ENCODE data around the gene NSD2.
"Not testable (repeated sequence)": the region's sequence is repeated elsewhere in the genome, so short reads cannot be mapped to it uniquely, and the experiment has no call there.

NSD2 gene

DNA sequence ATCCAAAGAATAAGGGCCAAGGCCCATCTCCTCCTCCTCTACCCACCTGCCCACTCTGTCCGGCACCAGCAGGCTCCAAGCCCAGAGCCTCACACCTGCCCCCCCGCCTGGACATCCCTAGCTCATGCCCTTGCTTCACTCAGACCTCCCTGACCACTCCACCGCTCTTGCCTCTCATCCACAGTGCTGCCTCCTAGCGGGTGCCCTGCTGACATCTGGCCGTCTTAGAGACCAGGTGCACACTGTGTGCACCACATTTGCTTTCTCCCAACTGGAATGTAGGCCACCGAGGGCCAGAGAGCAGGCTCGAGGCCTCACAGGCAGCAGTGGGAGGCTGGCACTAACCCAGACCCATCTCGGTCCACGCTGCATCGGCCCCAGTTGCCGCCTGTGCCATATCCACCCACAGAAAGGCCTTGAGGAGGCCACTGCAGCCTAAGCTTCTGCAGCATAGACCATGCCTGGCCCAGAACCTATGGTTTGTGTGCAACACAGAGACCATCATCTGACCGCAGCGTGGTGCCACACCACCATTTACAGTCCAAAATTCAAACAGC is 28.8 kb upstream of the NSD2 start:
- DNase-seq = no peak

DNA sequence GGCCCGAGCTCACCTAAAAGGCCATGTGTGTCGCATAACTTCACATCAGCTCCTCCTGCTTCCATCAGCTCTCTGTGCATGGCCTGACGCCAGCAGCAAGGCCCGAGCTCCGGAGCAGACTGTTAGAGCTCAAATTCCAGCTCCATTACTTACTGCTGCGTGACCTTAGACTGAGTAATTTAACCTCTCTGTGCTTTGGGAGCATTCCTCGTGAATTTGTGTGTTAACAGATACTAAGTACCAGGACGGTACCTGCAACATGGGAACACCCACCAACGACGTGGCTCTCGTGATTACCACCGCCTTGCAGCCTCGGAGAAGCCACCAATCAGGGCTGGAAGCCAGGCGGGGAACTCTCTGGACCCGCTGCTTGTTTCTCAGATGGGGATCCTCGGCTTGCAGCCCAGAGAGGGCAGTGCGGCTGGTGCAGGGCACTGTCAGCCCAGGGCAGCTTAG is 28.2 kb upstream of the NSD2 start:
- no peak for DNase-seq

DNA sequence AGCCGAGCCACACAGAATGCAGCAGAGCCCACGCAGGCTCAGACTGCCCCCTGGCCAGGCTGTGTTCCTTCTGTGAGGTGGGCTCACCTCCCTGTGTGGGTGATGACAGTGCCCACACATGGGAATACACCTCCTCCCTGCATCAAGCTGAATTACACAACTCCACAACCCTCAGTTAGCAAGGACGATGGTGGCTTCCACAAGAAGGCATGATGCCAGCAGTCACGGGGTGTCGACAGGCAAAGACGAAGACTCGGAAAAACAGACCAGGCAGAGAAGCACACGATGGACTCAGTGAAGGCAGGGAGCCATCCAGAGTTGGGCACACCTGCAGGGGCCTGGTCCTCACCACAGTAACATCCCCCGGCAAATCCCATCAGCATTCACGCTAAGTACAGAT is 27.3 kb upstream of the NSD2 start:
- DNase-seq = no peak

DNA sequence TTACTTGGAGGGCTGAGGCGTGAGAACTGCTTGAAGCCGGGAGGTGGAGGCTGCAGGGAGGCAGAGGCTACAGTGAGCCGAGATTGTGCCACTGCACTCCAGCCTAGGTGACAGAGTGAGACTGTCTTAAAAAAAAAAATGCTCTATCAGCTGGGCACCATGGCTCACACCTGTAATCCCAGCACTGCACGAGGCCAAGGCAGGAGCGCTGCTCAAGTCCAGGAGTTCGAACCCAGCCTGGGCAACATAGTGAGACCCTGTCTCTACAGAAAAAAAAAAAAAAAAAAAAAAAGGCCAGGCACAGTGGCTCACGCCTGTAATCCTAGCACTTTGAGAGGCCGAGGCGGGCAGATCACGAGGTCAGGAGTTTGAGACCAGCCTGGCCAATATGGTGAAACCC is 26.6 kb upstream of the NSD2 start:
- not testable (repeated sequence) for DNase-seq

DNA sequence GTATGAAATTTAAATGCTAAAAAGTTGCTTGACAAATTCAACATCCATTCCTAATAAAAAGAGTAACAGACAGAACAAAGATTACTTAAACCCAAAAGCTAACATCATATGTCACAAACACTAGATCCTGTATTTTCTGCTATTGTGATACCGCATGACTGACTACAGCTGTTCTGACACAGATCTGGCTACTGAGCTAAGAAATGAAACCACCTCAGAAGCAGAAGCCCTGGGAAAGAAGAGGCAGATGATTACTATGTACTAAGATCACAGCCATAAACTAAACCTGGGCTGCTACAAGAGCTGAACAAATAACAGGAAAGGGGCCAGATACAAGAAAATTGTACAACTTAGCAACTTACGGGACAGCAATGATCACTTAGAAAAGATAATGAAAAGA is 24.6 kb upstream of the NSD2 start:
- no peak for DNase-seq

DNA sequence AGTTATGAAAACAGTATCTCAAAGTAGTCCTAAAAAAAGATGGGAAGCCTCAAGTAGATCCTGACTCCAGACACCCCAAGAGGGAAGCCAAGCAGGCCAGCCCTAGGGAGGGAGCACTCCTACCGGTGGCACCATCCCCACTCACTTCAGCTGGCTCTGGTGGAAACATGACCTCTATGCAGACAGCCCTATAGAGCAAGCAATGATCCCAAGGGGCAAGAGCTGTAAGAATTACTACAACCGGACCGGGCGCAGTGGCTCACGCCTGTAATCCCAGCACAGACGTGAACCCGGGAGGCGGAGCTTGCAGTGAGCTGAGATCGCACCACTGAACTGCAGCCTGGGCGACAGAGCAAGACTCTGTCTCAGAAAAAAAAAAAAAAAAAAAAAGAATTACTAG is 20.9 kb upstream of the NSD2 start:
- DNase-seq = no peak

DNA sequence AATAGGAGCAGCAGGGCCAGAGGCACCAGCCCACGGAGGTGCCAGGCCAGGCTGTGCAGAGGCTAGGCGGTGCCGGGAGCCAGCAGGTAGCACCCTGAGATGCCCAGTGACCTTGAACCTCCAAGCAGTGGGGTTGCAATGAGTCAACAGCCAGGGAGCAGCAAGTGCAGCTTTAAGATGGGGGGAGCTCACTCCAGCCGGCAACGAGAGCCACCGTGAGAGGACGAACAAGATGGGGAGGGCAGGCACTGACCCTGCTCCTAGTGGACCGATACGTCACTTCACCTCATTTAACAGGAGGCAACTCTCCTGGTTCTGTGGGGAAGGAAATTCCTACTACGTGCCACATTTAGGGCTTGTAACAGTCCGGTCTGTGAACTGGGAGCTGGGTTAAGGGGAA is 20.0 kb upstream of the NSD2 start:
- DNase-seq = no peak

DNA sequence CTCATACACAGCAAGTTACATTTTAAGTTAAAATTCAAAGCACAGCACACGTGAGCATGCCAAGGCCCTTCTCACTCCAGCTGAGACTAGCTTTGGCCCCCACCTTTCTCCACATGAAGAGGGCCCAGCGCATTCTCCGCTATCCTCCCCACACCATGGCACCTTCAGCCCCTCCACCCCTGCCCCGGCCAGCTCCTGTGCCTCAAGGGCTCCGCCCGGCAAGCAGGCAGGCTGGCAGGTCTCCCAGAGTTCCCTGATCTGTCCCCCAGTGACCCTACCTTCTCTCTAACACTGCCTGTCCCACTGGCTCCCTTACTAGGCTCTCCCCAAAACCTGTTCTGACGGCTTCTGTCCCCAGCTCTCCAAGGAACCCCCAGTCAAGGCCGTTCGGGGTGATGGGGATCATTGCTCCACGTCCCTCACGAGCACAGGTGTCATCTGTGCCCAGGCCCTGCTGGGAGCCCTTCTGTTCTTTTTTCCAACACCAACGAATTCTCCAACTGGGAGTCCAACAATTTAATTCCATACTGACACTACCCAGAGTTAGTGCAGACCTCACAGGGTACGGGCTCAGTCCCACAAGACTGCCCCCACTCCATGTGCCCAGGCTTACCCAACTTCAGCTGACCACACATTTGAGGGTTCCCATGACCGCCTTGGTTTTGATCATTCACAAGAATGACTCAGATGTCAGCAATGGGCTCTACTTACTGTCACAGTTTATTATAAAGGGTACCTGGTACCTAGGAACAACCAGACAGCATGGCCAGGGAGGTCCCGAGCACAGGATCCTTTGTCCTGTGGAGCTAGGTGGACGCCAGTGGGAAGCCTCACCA is 19.4 kb upstream of the NSD2 start:
- no peak for DNase-seq

DNA sequence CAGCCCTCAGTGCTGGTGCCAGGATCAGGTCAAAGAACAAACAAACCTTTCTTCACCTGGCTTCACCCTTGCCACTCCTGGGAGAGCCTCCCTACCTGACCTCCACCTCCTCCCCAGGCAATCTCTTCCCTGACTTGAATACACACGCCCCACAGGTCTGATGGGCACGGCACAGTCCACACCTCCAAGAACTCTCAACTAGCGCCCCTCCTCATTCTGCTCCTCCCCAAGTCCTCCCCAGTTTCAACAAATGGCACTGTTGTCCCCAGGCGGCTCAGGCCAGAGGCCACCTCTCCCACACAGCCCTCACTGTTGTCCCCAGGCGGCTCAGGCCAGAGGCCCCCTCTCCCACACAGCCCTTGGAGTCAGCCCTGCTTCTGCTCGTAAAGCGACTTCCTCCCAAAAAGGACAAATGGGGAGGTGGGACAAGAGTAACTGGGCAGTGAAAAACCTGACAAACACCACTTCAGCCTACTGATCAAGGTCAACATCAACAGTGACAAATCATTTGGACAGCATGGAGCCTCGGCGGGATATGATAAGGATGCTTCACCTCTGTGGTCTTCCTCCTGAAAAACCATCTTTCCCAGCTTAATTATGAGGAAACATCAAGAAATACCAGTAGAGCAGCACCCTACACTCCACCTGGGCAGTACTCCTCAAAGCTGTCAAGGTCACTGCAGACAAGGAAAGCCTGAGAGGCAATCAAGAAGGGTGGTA is 18.1 kb upstream of the NSD2 start:
- DNase-seq = no peak

DNA sequence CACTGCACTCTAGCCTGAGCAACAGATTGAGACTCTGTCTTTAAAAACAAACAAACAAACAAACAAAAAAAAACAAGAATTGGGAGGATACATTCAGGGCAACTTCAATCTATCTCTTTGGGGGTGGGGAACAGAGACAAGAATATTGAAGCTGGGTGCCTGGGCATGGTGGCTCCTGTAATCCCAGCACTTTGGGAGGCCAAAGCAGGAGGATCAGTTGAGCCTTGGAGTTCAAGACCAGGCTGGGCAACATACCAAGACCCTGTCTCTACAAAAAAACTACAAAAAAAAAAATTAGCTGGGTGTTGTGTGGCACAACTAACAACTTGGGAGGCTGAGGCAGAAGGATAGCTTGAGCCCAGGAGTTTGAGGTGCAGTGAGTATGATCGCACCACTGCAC is 16.4 kb upstream of the NSD2 start:
- DNase-seq = no peak

DNA sequence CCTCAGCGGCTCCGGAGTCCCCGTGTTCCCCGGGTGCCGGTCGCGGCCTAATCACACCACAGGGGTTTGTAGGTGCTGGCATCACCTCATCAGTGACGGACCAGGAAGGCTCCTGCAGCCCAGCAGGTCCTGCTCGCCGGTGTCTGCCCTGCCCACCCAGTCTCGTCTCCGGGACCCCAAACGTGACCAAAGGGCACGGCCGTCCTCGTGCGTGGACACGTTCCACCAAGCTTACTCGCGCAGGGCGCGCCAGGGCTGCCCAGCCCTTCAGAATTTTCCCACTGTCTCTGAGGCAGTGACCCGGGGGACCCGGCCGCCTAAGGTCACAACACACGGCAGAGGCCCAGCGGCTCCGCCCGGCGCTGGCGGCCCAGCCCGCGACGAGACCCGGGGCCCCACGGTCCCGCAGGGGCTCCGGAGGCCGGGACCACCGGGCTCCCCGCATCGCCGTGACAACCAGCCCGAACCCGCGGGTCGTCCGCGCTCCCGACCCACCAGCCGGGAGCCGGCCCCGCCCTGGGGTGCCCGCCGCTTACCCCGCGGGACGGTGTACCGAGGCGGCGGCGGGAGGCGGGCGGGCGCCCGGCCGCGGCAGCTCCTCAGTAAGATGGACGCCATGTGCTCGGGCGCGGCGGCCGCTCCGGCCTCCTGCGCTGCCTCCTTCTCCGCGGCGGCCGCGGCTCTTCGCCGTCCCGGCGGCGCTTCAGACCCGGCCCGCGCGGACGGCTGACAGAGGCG is 15.7 kb upstream of the NSD2 start:
- no peak for DNase-seq

DNA sequence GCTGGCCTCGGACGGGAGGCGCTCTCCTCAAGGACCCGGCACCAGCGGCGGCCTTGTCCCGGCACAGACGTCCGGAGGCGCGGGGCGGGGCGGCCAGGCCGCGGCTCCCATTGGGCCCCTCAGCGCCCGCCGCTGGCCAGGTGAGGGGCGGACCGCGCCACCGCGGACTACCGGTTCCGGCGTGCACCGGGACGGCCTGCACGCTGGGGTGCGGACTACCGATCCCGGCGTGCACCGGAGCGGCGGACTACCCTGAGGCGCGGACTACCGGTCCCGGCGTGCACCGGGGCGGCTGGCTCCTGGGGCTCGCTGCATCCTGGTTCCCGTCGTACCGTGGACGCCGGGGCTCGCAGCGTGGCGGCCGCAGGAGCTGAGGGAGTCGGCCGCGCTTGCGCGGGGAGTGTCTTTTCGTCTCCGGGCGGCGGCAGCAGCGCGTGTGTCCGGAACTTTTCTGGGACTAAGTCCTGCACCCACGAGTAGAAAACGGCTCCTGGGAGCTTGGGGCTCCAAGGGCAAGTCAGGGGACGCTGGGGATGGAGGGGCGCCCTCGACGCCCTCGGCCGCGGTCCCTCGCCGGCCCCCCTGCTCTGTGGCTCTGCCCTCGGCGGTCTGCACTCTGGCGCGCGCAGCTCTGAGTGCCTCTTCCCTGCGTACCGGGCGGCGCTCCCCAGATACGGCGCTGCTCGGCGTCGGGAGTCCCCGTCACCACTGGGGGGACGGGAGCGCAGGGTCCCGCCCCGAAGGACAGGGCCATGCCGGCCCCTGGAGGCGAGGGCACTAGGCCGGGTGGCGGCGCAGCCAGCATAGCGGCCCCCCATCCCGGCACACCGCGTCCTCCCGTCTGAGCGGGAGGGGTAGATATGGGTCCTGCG is 14.9 kb upstream of the NSD2 start, which contains the start of gene LETM1:
Gene LETM1, minus strand, starts transcription at position 86 of the 872 bp plus-strand sequence. CDS start 206 bp downstream, outside the sequence.
- DNase-seq = peak; percentile 92

DNA sequence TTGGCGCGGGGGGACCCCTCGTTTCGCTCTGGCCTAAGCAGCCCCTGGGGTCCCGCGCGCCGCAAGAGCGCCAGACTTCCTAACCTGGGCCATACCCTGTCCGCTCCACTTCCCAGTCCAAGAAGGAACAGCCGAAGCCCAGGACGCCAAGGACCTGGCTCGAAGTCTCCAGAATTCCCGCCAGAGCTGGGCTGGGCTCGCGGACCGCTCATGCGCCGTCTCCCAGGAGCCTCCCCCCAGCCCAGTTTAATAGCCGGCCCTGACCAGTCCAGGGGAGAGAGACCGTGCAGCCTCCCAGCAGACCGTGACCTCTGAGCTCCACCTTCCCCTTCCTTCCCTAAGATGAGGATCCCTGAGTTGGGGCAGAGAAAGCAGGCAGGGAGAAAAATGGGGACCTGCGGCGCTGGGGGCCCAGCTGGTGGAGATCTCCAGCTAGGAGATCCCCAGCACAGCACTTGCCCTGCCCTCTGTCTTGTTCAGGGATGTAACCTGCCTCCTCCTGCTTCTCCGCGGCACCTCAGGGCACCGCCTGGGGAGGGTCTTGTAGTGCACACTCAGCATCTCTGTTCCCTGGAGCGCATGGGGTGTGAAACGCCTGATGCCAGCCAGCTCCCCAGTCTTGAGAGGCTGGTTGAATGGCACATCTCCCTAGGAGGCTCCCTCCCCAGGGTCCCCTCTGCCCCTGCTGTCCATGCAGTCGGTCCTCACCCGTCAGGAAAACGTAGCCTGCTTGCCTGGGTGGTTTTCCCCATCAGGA is 14.1 kb upstream of the NSD2 start:
- no peak for DNase-seq

DNA sequence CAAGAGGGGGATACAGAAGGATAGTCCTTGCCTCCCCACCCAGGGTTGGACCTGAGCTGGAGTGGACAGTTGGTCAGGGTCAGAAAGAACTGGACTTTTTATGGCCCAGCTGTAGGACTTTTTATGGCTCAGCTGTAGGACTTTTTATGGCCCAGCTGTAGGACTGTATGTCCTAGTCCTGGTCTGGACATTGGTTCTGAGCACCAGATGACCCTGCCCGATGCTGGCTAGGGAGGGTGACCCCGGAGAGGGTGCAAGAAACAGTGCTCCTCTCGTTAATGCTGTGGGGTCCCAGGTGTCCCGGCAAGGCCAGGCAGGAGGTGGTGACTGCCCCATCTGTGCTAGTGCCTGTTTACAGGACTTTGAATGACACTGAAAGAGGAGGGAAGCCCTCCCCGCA is 13.3 kb upstream of the NSD2 start:
- DNase-seq = no peak

DNA sequence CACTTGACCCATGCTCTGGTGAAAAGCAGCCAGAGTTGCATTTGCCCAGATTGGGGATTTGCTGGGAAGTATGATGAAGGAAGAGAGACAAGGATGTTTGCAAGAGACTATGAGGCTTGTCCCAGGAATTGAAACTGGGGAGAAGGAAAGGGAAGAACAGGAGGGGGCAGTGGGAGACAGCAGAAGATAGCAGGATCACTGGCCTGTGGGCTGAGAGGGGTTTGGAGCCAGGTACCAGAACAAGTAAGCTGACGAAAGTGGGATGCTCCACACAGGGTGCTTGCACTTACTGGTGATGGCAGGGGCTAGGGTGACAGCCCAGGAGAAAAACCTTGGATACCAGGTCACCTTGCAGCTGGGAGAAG is 11.8 kb upstream of the NSD2 start:
- no peak for DNase-seq

DNA sequence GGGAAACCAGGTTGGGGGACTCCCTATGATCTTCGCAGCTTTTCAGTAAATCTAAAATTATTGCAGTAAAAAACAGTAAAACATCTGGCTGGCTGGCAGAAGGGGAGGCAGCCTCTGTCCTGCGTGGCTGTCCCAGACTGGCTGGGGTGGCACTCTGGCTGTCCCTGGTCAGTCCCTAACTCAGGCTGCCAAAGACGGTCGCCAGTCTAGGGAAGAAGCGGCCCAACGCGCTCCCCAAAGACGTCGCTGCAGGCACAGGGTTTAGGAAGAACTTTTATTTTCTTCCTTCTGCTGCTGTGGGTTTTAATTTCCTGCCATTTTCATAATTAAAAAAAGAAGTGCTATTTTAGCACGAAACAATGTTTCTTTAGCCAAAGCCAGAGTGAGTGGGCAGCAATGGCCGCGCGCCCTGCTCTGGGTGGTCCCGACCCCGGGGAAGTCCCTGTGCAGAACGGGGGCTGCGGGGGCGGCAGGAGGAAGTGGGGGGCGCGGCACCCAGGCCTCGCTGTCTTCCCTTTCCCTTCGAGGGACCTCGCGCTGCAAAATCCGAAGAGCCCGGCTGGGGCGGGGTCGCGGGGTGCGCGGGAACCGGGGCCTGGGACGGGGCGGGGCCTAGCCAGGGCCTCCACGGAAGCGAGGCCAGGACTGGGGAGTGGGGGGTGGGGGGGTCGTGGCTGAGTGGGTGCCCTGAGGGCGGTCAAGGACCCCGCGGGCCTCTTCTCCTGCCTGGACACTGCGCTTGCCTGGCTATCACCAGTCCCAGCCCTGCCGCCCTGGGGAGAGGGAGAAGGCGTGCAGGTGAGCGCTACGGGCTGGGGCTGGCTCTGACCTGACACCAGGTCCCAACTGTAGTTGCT is 8.9 kb upstream of the NSD2 start:
- no peak for DNase-seq

DNA sequence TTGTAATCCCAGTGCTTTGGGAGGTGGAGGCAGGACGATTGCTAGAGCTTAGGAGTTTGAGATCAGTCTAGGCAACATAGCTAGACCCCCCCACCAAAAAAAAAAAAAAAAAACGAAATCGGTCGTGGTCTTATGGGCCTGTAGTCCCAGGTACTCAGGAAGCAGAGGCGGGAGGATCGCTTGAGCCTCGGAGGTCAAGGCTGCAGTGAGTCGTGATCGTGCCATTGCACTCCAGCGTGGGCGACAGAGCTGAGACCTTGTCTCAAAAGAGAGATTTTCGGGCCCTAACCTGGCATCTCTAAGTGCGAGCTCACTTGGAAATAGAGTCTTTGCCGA is 8.3 kb upstream of the NSD2 start:
- no peak for DNase-seq

DNA sequence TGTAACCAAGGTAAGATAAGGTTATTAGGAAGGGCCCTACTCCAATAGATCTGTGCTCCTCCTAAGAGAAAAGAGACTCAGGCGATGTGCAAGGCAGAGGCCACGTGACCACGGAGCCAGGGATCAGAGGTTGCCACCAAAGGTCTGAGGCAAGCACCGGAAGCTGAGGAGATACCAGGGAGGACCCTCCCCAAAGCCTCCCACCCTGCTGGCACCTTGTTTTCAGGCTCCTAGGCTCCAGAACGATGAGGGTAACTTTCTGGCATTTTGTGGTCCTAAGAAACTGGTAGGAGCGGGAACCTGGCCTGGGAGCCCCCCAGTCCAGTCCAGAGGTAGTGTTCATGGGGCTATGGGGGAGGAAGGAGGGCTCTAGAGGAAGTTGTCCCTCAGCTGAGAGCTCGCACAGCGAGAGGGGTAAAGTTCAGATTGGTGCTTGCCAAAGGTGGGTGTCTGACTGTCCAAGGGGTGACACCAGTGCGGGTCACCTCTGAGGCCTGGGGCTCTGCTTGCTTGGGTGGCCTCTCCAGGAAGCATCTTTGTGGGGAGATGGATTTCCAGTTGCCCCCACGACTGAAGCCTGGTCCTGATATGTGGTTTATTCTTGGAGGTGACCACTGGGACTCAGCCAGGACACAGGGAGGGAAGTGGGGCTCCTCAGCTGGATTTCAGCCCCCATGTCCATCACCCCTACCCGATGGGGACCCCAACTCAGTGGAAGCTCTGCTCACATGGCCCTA is 7.7 kb upstream of the NSD2 start:
- no peak for DNase-seq

DNA sequence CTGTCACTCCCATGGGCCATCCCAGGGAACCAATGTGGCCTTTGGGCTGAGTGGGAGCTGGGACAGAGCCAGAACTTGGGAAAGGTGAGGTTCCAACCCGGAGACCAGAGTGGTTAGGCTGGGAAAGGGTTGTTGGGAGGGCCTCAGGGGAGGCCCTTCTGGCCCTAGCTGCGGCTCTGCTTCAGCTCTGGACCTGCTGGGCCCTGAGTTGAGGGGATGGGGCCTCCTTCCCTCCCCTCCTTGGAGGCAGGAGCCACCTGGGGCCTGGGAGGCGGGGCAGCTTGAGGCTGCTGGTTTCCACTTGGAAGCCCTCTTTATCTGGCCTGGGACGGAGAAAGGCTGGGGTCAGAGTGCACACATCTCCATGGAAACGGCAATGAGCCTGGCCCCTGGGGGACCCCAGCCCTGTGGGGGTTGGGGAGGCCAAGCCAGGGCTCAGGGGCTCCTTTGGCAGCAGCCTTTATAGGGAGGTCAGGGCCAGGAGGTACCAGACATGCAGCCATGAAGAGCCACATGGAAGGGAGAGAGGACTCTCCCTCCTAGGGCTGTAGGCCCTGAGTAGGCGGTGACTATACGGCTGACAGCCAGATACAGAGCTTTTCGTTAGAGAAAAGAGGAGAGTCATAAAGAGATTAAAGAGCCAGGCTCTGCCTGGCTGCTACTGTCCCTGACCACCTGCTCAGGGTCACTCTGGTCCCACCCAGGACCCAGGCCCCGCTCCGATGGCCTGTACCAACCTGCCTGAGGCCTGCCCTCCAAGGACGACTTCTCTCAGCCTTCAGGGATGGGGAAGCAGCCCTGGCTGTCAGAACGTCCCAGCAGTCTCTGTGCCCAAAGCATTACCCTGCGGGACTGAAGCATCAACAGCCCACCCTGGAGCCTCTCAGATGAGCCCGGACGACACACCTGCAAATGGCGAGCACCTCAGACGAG is 6.9 kb upstream of the NSD2 start:
- no peak for DNase-seq
